HCT116 (cell line): ENCODE measurements around the gene BCAR3.

Experiments used
- POLR2A ChIP-seq: IDR thresholded peaks from 2 replicates; pipeline ENCODE4 v1.7.0; 2011; ENCODE audit warnings: borderline replicate concordance; ENCODE audit not compliant: insufficient read depth, insufficient read length; ENCODE audit errors: extremely low read depth
- POLR2AphosphoS5 ChIP-seq: IDR thresholded peaks from 2 replicates; pipeline ENCODE4 v1.6.1; 2011; ENCODE audit warnings: mild to moderate bottlenecking, low read depth, low read length, moderate library complexity
- TF ChIP-seq, protein P1 (sequence below), 3 experiments: fragments of 200-600 bp in 1 of 3; sonication (generic) in 1 of 3; IDR thresholded peaks in 2 of 3; conservative IDR thresholded peaks in 1 of 3; 2 replicates each; pipeline ENCODE4 v1.5.1; 2012 to 2017; ENCODE audit warnings: low read depth in 2 of 3, low read length in 2 of 3, antibody characterized with exemption in 1 of 3, borderline replicate concordance in 1 of 3, control low read depth in 1 of 3, mild to moderate bottlenecking in 1 of 3, mixed read lengths in 1 of 3, mixed run types in 1 of 3, moderate library complexity in 1 of 3; ENCODE audit not compliant: insufficient read depth in 1 of 3

GRCh38 chr1:93690921-93691789, 9.5 kb upstream of the BCAR3 start:
- TF ChIP-seq, protein P1, sequence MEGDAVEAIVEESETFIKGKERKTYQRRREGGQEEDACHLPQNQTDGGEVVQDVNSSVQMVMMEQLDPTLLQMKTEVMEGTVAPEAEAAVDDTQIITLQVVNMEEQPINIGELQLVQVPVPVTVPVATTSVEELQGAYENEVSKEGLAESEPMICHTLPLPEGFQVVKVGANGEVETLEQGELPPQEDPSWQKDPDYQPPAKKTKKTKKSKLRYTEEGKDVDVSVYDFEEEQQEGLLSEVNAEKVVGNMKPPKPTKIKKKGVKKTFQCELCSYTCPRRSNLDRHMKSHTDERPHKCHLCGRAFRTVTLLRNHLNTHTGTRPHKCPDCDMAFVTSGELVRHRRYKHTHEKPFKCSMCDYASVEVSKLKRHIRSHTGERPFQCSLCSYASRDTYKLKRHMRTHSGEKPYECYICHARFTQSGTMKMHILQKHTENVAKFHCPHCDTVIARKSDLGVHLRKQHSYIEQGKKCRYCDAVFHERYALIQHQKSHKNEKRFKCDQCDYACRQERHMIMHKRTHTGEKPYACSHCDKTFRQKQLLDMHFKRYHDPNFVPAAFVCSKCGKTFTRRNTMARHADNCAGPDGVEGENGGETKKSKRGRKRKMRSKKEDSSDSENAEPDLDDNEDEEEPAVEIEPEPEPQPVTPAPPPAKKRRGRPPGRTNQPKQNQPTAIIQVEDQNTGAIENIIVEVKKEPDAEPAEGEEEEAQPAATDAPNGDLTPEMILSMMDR (IDR thresholded peaks at IDR 0.05 in 2 of 3, conservative IDR thresholded peaks at IDR 0.05 in 1 of 3; ENCODE audit: borderline replicate concordance in 1 of 3, insufficient read depth in 1 of 3, low read depth in 2 of 3, low read length in 2 of 3): no peak
- TF ChIP-seq POLR2AphosphoS5 (no peak), POLR2A (no peak)
